SU-DHL-6 (cell line): ENCODE measurements around the gene RANGAP1.

Source experiments
- CTCF ChIP-seq: fragments of 200-600 bp; sonication (generic); IDR thresholded peaks from one replicate; pipeline ENCODE4 v1.5.1; 2017; ENCODE audit warnings: antibody characterized with exemption, mild to moderate bottlenecking, low read length, moderate library complexity; ENCODE audit not compliant: insufficient read depth, poor library complexity, severe bottlenecking
- EZH2phosphoT487 ChIP-seq: fragments of 200-600 bp; sonication (generic), shearing (Covaris generic); conservative IDR thresholded peaks from 2 replicates; pipeline ENCODE4 v1.6.1; 2018; ENCODE audit warnings: mild to moderate bottlenecking, antibody characterized with exemption, low read length, moderate library complexity, mixed read lengths

- no peak for TF ChIP-seq CTCF
- no peak for TF ChIP-seq EZH2phosphoT487
These were observed 29.6 kb upstream of the RANGAP1 start for GRCh38 chr22:41315586-41315985.
